GM21390 (cell line): Measurements from ENCODE around the gene NDUFA5.
A peak's percentile ranks its signal among the peaks of the same experiment; 100 is the strongest.

Source experiments
- ATAC-seq: cut with Tn5 transposase; IDR thresholded peaks from one replicate; pipeline ENCODE4 v1.9.1; 2021; ENCODE audit not compliant: unreplicated experiment

The NDUFA5 gene

DNA sequence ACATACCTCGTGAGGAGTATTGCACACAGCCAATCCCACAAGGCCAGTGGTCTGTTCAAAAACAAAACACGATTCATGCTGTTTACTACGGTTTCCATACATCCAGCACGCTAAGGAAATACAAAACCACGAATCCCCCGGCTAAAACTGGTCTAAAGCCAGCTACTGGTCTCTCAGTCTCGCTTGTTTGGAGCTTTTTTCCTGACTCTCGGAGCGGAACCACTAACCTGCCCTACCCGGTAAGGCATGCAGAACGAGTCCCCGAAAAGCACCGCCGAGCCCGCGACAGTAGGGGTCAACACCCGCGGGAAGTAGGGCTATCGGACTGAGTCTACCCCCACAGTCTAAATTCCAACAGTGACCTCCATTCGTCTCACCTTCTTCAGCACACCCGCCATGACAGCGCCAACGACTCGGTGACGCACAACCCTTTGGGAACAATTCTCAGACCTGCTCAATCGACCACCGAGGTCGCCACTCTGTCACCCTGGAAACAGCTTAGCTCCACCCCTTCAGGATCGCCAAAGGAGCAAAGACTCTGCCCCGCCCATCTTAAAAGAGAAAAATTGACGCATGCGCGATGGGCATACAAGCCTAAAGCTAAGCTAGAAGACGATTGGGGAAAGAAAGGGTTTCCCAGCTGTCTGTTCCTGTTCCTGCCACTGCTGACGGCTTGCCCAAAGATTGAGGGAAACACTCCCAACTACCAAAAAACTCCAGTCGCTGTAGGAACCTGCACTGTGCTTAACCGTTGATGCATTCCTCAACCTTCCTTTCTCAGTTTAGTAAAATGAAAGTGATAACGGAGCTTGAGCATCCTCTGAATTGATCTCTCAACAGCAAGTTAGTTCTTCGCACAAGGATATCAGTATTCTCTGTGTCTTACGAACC is at the start of gene NDUFA5:
Gene NDUFA5 (minus strand): TSS at position 421 of the 891 bp plus-strand sequence. CDS start 23 bp downstream, at position 398.
- peak; percentile 98 for ATAC-seq

DNA sequence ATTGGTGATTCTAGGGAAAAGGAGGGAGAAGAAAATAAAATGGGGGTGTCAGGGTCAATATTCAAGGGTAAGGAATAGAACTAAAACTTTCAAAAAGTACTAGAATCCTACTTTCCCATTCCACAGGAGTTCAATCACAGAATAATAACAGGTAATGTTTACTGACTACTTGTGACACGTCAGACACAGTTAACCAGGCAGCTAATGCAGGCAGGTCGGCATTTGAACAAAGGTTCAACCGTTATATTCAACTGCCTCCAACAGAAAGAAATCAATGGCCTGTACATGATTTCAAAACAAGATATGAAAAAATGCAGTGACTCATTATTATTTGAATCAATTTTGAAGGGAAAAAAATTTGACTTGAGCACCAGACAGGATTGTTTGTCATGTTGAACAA is 47.1 kb upstream of the NDUFA5 start:
- ATAC-seq = no peak

DNA sequence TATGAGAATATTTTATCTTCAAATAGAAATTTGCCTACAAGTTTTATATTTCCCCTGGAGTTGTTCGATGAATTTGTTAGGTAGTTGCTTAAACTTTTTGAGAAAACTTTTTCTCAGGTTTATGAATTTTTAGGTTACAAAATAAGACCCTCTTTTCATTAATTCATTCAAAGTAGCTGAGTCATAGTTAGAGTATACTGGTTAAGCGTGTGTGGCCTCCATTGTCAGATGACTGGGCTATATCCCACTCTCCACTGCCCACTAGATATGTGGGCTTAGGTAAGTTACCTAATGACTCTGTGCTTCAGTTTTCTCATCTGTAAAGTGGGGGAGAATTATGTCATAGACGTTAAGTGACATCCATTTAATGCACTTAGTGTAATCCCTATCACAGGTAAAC is 45.0 kb upstream of the NDUFA5 start:
- no peak for ATAC-seq

DNA sequence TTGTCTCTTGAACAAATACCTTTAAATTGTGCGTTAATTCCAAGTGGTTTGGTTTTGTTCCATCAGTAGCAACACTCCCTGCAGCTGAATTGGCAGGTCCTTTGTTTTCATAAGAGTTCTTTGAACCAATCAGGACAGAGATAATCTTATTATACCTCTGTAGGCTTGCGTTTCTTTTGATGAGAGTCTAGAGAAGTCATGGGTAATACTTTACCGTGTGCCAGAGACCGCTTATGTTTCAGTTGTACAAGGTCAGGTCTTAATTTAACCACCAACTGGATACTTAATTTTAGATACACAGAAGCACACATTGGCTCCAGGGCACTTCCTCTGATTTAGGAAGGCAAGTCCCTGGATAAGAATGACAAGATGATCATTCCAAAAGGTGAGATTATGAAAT is 43.9 kb upstream of the NDUFA5 start, which contains the start of gene ASB15:
Gene ASB15 (plus strand): TSS at position 292 of the 400 bp plus-strand sequence. CDS start 12,682 bp downstream, outside the sequence.
- no peak for ATAC-seq

DNA sequence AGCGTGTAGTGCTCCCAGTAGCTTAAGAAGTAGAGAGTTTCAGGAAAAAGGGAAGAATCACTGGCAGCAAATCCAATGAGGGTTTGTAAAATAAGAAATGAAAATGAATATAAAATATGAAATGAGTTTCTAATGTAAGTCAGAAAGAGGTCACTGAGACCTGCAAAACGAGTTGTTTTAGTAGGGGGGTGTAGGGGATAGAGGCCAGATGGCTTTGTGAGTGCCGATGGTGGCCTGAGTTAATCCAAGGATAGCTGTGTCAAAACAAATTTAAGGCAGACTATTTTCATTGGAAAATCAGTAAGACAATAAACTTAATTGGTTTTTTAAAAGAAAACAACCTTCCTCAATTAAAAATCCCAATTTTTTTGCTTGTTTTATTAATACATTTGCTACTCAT is 43.3 kb upstream of the NDUFA5 start:
- ATAC-seq = no peak

DNA sequence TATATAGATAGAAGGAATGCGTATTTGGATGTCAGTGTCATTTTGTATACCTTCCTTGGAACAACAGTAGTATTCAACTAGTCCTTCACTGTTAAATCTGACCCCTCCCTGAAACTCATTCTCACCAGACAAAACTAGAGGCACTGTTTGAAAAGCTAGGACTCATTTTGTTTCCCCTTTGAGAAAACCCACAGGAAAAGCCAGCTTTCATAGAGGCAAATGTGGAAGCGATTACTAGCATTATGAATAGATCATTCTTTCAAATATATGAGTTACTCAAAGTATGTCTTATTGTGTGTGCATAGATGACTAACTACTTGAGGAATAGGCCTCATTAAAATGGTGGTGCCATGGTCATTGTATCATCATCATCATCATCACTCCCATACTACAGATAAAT is 42.1 kb upstream of the NDUFA5 start:
- ATAC-seq = no peak

DNA sequence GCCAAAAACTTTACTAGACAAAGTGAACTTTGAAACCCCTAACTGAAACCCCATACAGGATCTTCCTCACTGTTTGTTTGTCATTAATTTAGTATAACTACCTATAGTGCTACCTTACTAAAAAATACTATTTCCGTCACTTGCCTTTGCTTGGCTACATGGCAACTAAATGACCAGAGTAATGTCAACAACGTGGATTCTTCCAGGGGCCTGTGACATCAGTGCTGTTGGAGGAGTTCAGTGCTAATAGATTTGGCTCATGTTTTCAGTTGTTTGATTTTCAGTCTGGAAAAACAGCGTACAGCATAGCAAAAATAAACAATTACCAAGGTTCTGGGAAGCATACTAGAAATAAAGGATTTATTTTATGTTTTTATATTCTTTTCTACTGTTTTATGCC is 41.0 kb upstream of the NDUFA5 start:
- no peak for ATAC-seq

DNA sequence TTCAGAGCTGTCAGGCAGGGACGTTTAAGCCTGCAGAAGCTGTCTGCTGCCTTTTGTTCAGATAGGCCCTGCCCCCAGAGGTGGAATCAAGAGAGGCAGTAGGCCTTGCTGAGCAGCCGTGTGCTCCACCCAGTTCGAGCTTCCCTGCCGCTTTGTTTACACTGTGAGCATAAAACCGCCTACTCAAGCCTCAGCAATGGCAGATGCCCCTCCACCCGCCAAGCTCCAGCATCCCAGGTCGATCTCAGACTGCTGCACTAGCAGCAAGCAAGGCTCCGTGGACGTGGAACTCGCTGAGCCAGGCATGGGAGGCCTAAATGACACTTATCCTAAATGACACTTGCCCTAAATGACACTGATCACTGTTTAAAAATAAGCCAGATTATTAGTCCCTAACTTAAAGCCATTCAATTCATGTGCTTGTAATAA is 37.2 kb upstream of the NDUFA5 start:
- no peak for ATAC-seq

DNA sequence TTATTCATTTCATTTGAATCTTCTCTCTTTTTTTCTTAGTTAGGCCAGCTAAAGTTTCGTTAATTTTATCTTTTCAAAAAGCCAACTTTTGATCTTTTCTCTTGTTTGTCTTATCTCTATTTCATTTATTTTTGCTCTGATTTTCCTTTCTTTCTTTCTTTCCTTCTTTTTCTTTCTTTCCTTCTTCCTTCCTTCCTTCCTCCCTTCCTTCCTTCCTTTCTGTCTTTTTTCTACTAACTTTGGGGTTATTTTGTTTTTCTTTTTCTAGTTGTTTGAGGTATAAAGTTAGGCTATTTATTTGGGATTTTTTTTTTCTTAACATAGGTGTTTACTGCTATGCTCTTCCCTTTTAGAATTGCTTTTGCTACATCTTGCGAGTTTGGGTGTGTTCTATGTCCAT is 30.8 kb upstream of the NDUFA5 start:
- ATAC-seq = no peak

DNA sequence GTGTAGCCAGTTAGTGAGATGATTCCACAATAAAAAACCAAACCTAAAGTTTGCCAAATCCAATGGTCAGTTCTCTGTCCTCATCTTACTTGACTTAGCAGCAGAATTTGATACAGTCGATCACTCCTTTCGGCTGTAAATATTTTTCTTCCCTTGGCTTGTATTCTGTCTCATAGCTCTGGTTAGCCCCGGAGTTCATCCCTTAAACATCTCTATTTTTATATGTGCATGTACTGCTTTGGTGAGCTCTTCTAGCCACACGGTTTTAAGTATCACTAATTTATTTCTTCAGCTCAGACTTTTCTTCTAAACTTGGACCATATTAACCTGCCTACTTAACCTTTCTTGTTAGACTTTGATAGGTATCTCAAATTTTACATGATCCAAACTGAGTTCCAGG is 26.2 kb upstream of the NDUFA5 start:
- ATAC-seq = no peak

DNA sequence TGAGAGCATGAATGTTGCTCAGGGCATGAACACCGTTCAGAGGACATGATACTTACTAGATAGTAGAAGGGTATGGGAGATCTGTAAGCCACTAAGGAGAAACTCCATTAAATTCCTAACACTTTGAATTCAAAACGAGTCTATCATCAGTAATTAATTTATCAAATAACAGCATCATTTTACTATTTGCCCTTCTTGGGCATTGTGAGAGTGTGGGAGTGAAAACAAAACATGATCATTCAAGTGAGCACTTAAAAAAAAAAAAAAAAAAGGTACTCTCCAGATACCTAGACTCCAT is 23.5 kb upstream of the NDUFA5 start:
- ATAC-seq = peak; percentile 7

DNA sequence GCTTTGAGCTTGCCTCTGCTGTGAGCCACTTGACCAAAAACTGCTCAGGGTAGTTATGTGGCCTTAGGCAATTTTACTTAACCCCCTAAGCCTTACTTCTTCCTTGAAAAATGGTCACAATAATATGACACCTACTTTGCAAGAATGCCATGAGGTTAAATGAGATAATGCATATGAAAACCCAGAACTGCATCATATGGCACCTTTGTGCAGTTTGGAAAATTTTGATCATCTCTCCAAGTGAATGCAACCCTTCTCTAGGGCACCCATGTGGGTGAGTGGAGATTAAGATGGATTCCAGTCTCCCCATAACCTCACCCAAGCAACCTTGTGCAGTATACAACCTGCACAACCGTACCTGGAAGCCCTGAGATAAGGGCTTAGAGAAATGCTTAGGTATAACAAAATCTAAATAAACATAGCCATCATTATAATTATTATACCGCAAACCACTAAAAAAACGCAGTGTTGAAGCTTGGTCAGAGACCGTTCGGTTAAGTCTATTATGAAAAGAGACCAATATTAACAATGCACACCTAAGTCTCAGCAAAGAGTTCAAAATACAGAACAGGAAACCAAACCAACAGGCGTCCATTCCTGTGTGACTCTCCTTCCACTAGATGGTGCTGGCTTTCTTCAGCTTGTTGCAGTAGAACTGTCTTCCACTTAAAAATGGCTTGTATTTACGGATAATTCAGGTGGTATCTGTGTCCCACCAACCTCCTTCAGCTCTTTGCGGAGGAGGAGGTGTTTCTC is 23.0 kb upstream of the NDUFA5 start:
- peak; percentile 78 for ATAC-seq

DNA sequence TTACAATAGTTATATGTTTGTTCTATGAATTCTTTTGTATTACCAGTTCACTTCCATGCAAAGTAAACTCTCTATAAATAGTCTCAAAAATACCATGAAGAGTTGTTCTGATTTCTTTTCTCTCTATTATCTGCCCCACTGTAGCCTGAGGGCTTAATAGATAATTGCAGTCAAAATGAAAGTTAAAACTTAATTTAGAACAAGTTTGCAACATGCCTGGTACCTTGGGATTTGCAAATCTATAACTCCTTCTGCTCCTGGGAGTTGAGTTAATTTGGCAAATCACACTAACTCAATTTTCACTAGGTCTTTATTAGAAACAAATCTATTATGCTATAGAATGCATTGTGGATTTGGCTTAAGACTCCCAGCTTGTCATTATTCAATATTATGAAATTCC is 21.8 kb upstream of the NDUFA5 start:
- no peak for ATAC-seq

DNA sequence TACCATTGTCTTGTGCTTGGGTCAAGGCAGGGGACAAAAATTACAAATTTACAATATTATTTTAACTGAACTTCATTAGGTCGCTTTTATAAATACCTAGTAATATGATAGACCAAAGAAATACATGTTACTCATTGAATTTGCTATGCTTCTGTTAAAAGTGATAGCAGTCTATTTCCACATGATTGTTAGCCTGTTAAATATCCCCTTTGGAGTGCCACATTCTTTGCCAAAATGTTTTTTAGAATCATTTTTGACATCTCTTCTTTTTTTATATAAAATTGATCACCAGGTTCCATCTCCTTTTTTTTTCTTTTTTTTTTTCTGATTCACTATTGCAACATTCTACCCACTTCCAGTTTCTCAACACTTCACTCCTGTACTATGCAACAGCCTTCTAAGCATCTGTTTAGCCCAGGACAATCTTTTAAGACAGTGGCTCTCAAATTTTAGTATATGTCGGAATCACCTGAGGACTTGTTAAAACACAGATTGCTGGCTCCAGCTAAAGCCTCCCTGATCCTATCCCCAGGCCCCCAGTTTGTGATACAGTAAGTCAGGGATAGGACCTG is 16.4 kb upstream of the NDUFA5 start:
- ATAC-seq = no peak

DNA sequence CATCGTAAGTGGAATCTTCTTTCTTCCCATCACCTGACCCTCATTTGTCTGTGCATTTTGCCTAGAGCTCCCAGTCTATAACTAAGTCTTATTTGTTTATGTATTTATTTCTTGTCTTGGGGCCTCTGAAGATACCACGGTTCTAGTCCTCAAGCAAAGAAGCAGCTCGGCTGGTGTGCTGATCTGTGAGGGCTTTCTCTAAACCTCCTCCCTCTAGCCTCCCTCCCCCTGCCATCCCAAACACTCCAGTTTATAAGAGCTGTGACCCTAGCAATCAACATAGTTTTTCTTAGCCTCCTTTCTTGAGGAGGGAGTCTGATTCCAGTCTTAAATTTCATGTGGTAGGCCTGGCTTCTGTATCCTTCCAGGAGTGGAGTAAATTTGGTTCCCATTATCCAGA is 15.7 kb upstream of the NDUFA5 start:
- no peak for ATAC-seq

DNA sequence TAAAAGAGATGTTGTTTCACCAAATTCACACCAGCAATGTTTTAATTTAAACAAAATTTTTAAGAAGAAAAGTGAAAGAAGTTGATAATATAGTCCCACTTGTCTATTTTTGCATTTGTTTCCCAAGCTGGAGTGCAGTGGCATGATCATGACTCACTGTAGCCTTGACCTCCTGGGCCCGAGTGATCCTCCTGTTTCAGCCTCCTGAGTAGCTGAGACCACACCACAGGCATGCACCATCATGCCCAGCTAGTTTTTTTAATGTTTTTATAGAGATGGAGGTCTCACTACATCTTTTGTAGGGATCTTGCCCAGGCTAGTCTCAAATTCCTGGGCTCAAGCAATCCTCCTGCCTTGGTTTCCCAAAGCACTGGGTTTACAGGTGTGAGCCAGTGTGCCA is 14.1 kb upstream of the NDUFA5 start:
- no peak for ATAC-seq

DNA sequence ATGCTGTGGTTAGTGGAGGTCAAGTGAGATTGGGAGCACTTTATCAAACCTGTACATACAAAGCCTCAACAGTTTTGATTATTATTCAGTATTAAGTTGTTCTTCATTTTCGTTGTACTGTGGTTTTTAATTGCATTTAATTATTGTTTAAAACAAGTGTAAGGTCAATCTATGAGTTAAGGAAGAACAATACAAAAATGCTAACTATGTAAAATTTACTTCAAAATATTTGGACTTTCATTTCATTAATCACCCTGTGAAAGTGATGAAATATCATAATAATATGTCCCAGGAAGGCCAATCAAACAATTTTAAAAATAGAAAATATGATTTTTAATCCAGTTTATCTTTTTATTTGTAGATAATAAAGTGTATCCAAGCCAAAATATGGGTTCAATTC is 13.6 kb upstream of the NDUFA5 start:
- no peak for ATAC-seq

DNA sequence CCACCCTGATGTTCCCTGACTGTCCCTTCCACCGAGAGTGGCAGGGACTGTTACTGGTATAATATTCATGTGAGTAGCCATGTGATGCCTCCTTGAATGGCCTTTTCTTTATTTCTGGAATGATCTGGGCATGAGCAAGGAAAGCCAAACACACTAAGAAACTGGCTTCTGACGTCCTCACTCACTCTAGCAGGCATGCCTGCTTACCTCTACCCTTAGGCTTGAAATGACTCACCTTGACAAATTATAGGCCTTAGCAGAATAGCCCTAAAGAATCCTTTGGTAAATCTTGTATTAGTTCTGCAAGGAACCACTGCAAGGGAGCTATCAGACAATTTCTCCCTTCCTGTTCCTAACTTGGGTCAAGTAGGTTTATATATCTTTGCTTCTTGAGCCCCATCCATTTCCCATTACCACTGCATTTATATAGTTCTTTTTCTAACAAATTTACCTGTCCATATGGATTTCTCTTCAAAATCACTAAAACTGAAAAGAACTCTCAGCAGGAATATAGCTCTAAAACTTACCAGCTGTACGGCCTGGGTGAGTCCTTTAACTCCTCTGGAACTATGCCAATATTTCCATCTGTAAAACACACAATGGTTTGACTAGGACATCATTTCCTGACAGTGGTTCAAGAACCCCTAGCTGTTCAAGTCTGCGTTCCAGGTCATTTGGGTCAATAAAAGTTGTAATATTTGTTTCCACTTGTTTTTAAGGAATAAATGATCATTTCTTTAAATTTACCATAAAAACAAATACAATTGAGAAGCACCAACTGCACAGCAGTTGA is 13.0 kb upstream of the NDUFA5 start:
- no peak for ATAC-seq

DNA sequence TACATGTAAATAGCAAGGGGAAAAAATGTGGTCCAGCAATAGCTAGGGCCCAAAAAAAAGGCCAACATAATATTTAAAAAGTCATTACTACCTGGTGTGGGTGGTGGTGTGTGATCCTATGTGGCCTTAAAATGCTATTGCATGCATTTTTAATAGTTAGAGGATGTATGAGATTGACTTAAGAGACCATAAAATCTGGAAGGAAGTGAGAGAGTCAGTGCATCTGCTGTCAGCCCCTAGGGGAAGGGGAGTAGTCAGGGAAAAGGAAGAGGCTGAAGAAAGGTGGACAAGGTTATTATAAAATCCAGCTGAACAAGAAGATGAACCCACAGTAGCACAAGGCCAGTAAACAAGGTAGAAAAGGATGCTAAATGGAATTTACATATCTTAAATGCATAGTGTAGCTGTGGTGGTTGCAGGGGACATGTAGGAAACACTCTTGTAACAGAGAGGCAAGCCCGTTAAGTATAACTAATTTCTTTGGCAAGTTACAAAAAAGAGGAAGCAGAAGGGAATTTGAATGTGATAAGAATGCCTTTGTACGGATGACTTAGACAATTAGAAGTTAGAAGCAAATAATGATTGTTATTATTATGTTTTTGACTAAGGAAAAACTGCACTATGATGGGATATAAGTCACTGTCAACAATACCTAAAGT is 11.9 kb upstream of the NDUFA5 start:
- no peak for ATAC-seq

DNA sequence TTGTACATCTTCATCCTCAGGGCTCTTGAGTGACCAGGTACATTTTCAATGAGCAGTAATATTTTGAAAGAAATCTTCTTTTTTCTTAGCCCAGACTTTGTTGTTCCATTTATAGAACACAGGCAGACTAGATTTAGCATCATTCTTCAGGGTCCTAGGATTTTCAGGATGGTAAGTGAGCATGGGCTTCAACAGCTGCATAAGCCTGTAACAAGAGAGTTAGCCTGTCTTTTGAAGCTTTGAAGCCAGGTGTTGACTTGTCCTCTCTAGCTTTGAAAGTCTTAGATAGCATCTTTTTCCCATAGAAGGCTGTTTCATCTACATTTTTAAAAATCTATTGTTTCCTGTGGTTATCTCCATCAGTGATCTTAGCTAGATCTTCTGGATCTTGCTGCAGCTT is 4.5 kb upstream of the NDUFA5 start:
- ATAC-seq = no peak
